Osteoblast (primary cell): ENCODE results near the gene RASSF4. TPM values are rescaled to one million over a fixed set of nuclear protein-coding genes. Genes with fewer than 3 reads are reported as not detected.

ENCODE experiments used
- DNase-seq: peaks from one replicate; pipeline ENCODE4 v3.0.0; 2011; ENCODE audit warnings: low spot score, mixed read lengths; ENCODE audit not compliant: insufficient read length; ENCODE audit errors: missing footprints
- H2AFZ ChIP-seq: 2 replicates; pipeline ENCODE4 v1.6.0; 2011; ENCODE audit warnings: mild to moderate bottlenecking, low read length
- H3K27ac ChIP-seq: 2 replicates; pipeline ENCODE4 v1.5.1; 2011; ENCODE audit warnings: mild to moderate bottlenecking, low read depth, low read length, moderate library complexity
- H3K27me3 ChIP-seq: 2 replicates; pipeline ENCODE4 v1.6.0; 2012; ENCODE audit warnings: mild to moderate bottlenecking, control low read depth, inconsistent platforms, low read length, moderate library complexity; ENCODE audit not compliant: insufficient read depth
- H3K36me3 ChIP-seq: 2 replicates; pipeline ENCODE4 v1.5.1; 2011; ENCODE audit warnings: mild to moderate bottlenecking, low read length, control low read depth, moderate library complexity; ENCODE audit not compliant: insufficient read depth
- H3K4me1 ChIP-seq: 2 replicates; pipeline ENCODE4 v1.5.1; 2011; ENCODE audit warnings: mild to moderate bottlenecking, low read length, control low read depth, moderate library complexity; ENCODE audit not compliant: insufficient read depth
- H3K4me2 ChIP-seq: 2 replicates; pipeline ENCODE4 v1.6.0; 2011; ENCODE audit warnings: mild to moderate bottlenecking, low read length; ENCODE audit not compliant: insufficient read depth
- H3K4me3 ChIP-seq: fragments of 200-600 bp; sonication (generic); 3 replicates; pipeline ENCODE4 v1.5.1; 2012; ENCODE audit warnings: mild to moderate bottlenecking, low read length, inconsistent platforms; ENCODE audit not compliant: insufficient read depth
- H3K79me2 ChIP-seq: 2 replicates; pipeline ENCODE4 v1.6.0; 2012; ENCODE audit warnings: mild to moderate bottlenecking, low read length, control low read depth, inconsistent platforms; ENCODE audit not compliant: insufficient read depth
- H3K9me3 ChIP-seq: 2 replicates; pipeline ENCODE4 v1.5.1; 2011; ENCODE audit warnings: low read depth, low read length, control low read depth
- H4K20me1 ChIP-seq: 2 replicates; pipeline ENCODE4 v1.6.0; 2012; ENCODE audit warnings: mild to moderate bottlenecking, low read length, control low read depth; ENCODE audit not compliant: insufficient read depth
- total RNA-seq: library from RNA; depleted of rRNA; stranded (reverse); fragments of >200 nt; gene quantifications from 2 replicates; pipeline ENCODE4 v1.2.3, GENCODE V29; 2012
- TF ChIP-seq, protein P1 (sequence below): IDR thresholded peaks from 2 replicates; pipeline ENCODE4 v1.5.1; 2011; ENCODE audit warnings: mild to moderate bottlenecking, low read depth, low read length, moderate library complexity; ENCODE audit errors: extremely low read depth

Gene RASSF4
- total RNA-seq, 1 donor, result 4.0 TPM

DNA sequence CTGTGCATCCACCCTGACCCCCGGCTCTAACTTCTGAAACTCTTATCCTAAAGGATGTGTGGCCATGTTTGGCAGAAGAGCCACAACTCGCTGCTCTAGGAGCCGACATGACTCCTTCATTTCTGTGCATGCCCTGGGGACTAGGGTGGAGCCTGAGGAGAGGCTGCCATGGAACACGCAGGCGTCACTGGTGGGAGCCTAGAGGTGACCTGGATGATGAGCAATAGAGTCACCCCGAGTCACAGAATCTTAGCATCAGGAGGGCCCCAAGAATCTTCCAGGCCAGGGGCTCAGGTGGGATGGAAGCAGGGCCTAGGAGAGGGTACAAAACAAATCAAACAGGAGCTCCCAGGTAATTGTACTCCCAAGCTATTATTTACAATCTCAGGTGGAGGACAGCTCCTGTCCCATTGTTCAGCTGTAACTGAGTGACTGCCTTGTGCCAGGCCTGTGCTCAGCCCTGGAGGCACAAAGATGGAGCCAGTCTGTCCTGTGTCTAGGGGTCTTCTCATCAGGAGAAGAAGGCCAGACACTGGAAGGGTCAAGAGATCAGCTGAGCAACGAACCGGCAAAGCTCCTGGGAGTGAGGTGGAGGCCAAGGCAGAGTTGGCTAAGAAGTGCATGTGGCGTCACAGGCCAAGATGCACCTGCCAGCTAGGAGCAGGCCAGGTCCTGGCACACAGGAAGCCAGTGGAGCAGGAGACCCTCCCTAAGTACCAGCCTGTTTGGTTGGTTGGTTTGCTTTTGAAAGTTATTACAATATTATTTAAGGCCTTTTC, 35.3 kb downstream of the RASSF4 start:
- Histone ChIP-seq H3K4me3 (no peak overlapping the region), H3K4me2 (no peak overlapping the region), H3K27ac (no peak overlapping the region), H3K79me2 (no peaks in the 10 kb centered on the region), H4K20me1 (no peaks in the 10 kb centered on the region), H3K9me3 (no peaks in the 10 kb centered on the region), H3K4me1 (peaks cover 45% of the 10 kb centered on the region), H3K36me3 (no peaks in the 10 kb centered on the region), H2AFZ (no peak overlapping the region), H3K27me3 (no peaks in the 10 kb centered on the region)
- no peak for DNase-seq
- TF ChIP-seq, protein P1, sequence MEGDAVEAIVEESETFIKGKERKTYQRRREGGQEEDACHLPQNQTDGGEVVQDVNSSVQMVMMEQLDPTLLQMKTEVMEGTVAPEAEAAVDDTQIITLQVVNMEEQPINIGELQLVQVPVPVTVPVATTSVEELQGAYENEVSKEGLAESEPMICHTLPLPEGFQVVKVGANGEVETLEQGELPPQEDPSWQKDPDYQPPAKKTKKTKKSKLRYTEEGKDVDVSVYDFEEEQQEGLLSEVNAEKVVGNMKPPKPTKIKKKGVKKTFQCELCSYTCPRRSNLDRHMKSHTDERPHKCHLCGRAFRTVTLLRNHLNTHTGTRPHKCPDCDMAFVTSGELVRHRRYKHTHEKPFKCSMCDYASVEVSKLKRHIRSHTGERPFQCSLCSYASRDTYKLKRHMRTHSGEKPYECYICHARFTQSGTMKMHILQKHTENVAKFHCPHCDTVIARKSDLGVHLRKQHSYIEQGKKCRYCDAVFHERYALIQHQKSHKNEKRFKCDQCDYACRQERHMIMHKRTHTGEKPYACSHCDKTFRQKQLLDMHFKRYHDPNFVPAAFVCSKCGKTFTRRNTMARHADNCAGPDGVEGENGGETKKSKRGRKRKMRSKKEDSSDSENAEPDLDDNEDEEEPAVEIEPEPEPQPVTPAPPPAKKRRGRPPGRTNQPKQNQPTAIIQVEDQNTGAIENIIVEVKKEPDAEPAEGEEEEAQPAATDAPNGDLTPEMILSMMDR, result no peak

DNA sequence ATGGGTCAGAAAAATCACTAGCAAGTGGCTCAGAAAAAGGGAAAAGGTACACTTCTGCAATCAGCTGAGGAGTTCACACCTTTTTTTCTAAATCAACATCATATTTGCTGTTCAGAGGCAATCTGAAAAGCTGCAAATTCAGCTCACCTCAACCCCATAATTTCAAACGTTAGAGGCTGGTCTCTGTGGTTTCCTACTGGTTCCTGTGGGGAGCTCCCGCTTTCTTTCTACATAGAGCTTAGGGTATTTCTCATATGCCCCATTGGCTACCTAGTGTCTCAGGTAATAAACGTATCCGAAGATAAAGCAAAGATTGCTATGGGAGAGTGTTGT, 35.9 kb downstream of the RASSF4 start:
- H3K27ac ChIP-seq, result peak overlapping the region; percentile 78

DNA sequence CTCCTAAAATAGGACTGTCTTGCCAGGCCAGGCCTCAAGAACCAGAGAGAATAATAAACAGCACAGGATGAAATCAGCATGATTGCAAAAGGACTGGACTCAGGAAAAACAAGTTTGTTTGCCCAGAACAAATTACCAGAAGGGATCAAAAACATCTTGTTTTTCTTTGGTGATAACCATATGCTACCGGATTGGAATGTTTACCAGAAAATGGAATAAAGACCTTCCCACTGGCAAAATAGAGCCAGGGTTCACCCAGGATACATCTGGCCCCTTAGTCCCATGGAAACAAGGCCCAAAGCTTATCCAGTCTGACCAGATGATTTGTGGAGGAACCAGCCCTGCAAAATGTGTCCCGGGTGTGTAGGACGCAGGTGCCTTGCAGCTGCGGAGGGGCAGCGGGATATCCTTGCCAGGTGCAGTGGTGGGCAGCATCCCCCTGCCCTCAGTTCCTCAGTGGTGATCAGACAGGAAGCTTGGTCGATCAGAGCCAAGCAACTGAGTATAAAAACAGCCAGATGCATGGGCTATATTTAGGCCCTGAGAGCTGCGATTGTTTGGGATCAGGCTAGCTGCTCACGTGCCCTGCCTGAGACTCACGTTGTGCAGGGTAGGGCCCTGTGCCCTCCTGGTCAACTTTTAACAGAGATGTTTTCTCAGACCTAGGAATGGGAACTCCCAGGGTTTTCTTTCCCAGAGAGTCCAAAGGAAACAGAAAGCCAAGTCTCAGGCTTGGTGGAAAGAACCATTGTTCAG, 36.5 kb downstream of the RASSF4 start:
- no peaks in the 10 kb centered on the region for H4K20me1 ChIP-seq
- H3K4me3 ChIP-seq, result no peak overlapping the region
- H3K27ac ChIP-seq, result peak overlapping the region; percentile 78
- H3K4me1 ChIP-seq, result peaks cover 52% of the 10 kb centered on the region
- H3K4me2 ChIP-seq, result peak overlapping the region; percentile 20
- H2AFZ ChIP-seq, result peak overlapping the region; percentile 81
- peak; percentile 84 for DNase-seq
- H3K79me2 ChIP-seq, result no peaks in the 10 kb centered on the region
- H3K36me3 ChIP-seq, result no peaks in the 10 kb centered on the region
- TF ChIP-seq, protein P1, result no peak
- H3K9me3 ChIP-seq, result no peaks in the 10 kb centered on the region
- no peaks in the 10 kb centered on the region for H3K27me3 ChIP-seq

More for the DNA sequence above, 35.9 kb downstream of the RASSF4 start:
- Histone ChIP-seq H3K4me1 (peaks cover 51% of the 10 kb centered on the region), H3K4me2 (no peak overlapping the region), H3K9me3 (no peaks in the 10 kb centered on the region), H3K27me3 (no peaks in the 10 kb centered on the region), H3K36me3 (no peaks in the 10 kb centered on the region), H3K79me2 (no peaks in the 10 kb centered on the region), H2AFZ (peak overlapping the region; percentile 81), H3K4me3 (no peak overlapping the region), H4K20me1 (no peaks in the 10 kb centered on the region)
- TF ChIP-seq, protein P1, result no peak
- DNase-seq, result no peak

DNA sequence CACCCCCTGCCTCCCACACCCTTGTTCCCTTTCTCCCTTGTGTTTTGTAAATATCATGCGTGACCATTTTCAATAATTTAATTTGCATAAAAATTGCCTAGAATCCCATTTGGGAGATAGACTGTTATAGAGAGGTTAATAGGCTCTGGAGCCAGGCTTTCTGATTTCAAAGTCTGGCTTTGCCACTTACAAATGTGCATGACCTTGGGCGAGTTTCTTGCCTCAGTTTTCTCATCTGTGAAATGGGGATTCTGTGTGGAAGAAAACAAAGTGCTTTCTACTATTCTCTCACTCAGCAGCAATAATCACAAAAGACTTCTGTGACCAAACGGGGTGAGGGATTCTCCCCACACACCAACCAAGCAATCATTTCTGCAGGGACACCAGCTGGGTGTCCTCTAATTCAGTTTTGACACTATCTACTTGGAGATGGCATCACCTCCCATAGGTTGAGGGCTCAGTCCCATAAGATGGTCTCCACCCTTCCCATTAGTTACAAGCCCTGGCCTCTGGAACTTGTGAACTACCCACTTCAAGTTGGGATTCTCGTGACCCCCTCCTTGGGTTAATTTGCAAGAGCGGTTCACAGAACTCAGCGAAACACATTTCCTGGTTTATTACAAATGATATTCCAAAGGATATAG, 37.6 kb downstream of the RASSF4 start:
- peak overlapping the region; percentile 78 for H3K27ac ChIP-seq
- no peaks in the 10 kb centered on the region for H4K20me1 ChIP-seq
- peaks cover 56% of the 10 kb centered on the region for H3K4me1 ChIP-seq
- no peak overlapping the region for H3K4me2 ChIP-seq
- no peaks in the 10 kb centered on the region for H3K9me3 ChIP-seq
- H2AFZ ChIP-seq, result no peak overlapping the region
- H3K4me3 ChIP-seq, result no peak overlapping the region
- TF ChIP-seq, protein P1, result no peak
- no peaks in the 10 kb centered on the region for H3K27me3 ChIP-seq
- H3K79me2 ChIP-seq, result peaks cover 4% of the 10 kb centered on the region
- no peak for DNase-seq
- H3K36me3 ChIP-seq, result no peaks in the 10 kb centered on the region
